ENCODE data around the gene AGTRAP. TPM values are rescaled to one million over a fixed set of nuclear protein-coding genes. Genes with fewer than 3 reads are reported as not detected.
A peak's percentile ranks its signal among the peaks of the same experiment; 100 is the strongest.

Gene AGTRAP
- total and polyA plus RNA-seq, 9 of the 15 experiments (the other 6 are each of a cell fraction or from before 2014, with no cell fraction given): 26.8 to 105 (median 57.5) TPM

GRCh38 chr1:11693024-11693590 lies 42.8 kb upstream of the AGTRAP start:
- in situ Hi-C loops (cut with MboI): no loop called here
- WGBS (ENCODE audit: insufficient coverage, low coverage, missing lambda C conversion rate): 15% methylated on average over 6 of the region's 6 CpGs
- no peaks in the 10 kb centered on the region for H3K27me3 ChIP-seq (ENCODE audit: control insufficient read depth in 2 of 2, insufficient read depth in 2 of 2, low read length in 2 of 2)
- no peaks in the 10 kb centered on the region for H3K36me3 ChIP-seq (ENCODE audit: control insufficient read depth, insufficient read depth, low read length)
- H4K20me1 ChIP-seq (replicated peaks; ENCODE audit: control insufficient read depth, insufficient read depth, low read length): no peaks in the 10 kb centered on the region
- FAIRE-seq (peak; percentile 87), ATAC-seq (peak; percentile 33), DNase-seq (ENCODE audit: extremely low read depth in 1 of 4, low spot score in 3 of 4) (peak; percentile 56 to 65 (median 60))
- no peak overlapping the region; the same call in 1 of the 2 replicates for H3K4me2 ChIP-seq (ENCODE audit: insufficient read depth, low read length)
- peak overlapping the region in 1 of 2 experiments; percentile 76; a peak in 1 of 4 replicates for H3K9ac ChIP-seq (ENCODE audit: insufficient read depth in 1 of 2, low read depth in 2 of 2, low read length in 2 of 2)
- H3K4me1 ChIP-seq (replicated peaks in 1 of 2; ENCODE audit: control insufficient read depth in 2 of 2, insufficient read depth in 2 of 2, low read length in 2 of 2): peaks cover 42 to 57% of the 10 kb centered on the region in 2 experiments
- H3K4me3 ChIP-seq: no peak overlapping the region
- no peaks in the 10 kb centered on the region for H3K9me1 ChIP-seq (ENCODE audit: control insufficient read depth, insufficient read depth, low read length)
- no TSS peak for BruUV-seq (replicated peaks)
- CTCF ChIA-PET (ENCODE audit: low intra/inter-chr PET ratio): no interaction called here
- intact Hi-C loops (cut with micrococcal nuclease): loop anchor here (1.0 kb wide), 1 partner anchor 14 kb away; no protein-coding TSS in a partner anchor
- no peaks in the 10 kb centered on the region for H3K9me3 ChIP-seq (replicated peaks; ENCODE audit: control insufficient read depth, insufficient read depth, low read depth, low read length)
- H3K27ac ChIP-seq (ENCODE audit: extremely low read depth, low read depth, low read length): no peak overlapping the region
- peak overlapping the region; percentile 56 for H2AFZ ChIP-seq (ENCODE audit: low read depth, low read length)
- H3K79me2 ChIP-seq (ENCODE audit: control insufficient read depth, insufficient read depth, low read length): no peaks in the 10 kb centered on the region
- POLR2A ChIA-PET: interaction anchor here (0.7 to 1.4 kb wide), 7 partner anchors 9 to 649 kb away, joined by 3 to 8 read pairs (median 4); no protein-coding TSS in a partner anchor
- TF ChIP-seq TBL1XR1 (IDR thresholded peaks at IDR 0.05; ENCODE audit: low read length in 2 of 2): no peak
- no peak for TF ChIP-seq ZNF197 (CRISPR knock-in tag; IDR thresholded peaks at IDR 0.05; ENCODE audit: low read depth)
- TF ChIP-seq PML (IDR thresholded peaks at IDR 0.05; ENCODE audit: low read length): no peak
- TF ChIP-seq SIN3B (IDR thresholded peaks at IDR 0.05; ENCODE audit: low read depth): no peak
- TF ChIP-seq SMARCB1 (IDR thresholded peaks at IDR 0.05; ENCODE audit: insufficient read length, low read depth): no peak
- no peak for TF ChIP-seq NR1H2 (CRISPR knock-in tag; IDR thresholded peaks at IDR 0.05)
- no peak; the same call in 1 of the 2 replicates for TF ChIP-seq HDAC2 (IDR thresholded peaks at IDR 0.05)
- TF ChIP-seq ETV1 (tag; conservative IDR thresholded peaks at IDR 0.05; ENCODE audit: low read depth): peak; percentile 49
- 0 out of 2 replicates have a peak, but pooled peaks have one; percentile 29 for TF ChIP-seq ATF7 (IDR thresholded peaks at IDR 0.05)
- no peak for TF ChIP-seq THAP7 (CRISPR knock-in tag; IDR thresholded peaks at IDR 0.05)
- TF ChIP-seq SMAD4 (CRISPR knock-in tag; conservative IDR thresholded peaks at IDR 0.05): no peak
- TF ChIP-seq KLF10 (CRISPR knock-in tag; IDR thresholded peaks at IDR 0.05): no peak
- no peak for TF ChIP-seq NFE2L1 (tag; IDR thresholded peaks at IDR 0.05; ENCODE audit: borderline replicate concordance, low read depth)
- no peak for TF ChIP-seq GTF2F1 (IDR thresholded peaks at IDR 0.05; ENCODE audit: low read depth, low read length)
- TF ChIP-seq NFYB (IDR thresholded peaks at IDR 0.05; ENCODE audit: extremely low read depth, insufficient read length): no peak
- TF ChIP-seq SMARCC2 (IDR thresholded peaks at IDR 0.05; ENCODE audit: low read depth): peak; percentile 37; the same call in 1 of the 2 replicates
